ENCODE data around the gene OTUD7B. TPM values are rescaled to one million over a fixed set of nuclear protein-coding genes. Genes with fewer than 3 reads are reported as not detected.

Gene OTUD7B
- total and polyA plus RNA-seq, 8 donors: 2.6 to 16.9 (median 9.0) TPM

GRCh38 chr1:149997585-149998262, 12.8 kb downstream of the OTUD7B start:
- ATAC-seq: peak in 2 of 4 donors; percentile 46 to 69
- Histone ChIP-seq H3K9me3 (no peaks in the 10 kb centered on the region), H3K27me3 (no peaks in the 10 kb centered on the region), H3K4me3 (no peak overlapping the region), H3K36me3 (no peaks in the 10 kb centered on the region), H3K4me1 (peaks cover 4 to 18% (median 7%) of the 10 kb centered on the region in 3 donors), H3K27ac (no peak overlapping the region)
- intact Hi-C loops (cut with DNase I): no loop called here
- whole genome bisulfite sequencing, 2 donors: 68 to 73% methylated on average over 6 of the region's 6 CpGs
- no peak for TF ChIP-seq CTCF (IDR thresholded peaks at IDR 0.05)
- no peak for FAIRE-seq
- no peak for DNase-seq

- ATAC-seq: peak in 3 of 4 donors; percentile 26 to 74 (median 69)
- 36 to 54% methylated on average over 2 of the region's 2 CpGs for WGBS, 2 donors
- no peak for TF ChIP-seq CTCF (IDR thresholded peaks at IDR 0.05)
- intact Hi-C loops (cut with DNase I): no loop called here
- no peak for DNase-seq
- H3K27me3 ChIP-seq: no peaks in the 10 kb centered on the region
- peak overlapping the region in 1 of 4 donors; percentile 2 for H3K27ac ChIP-seq
- no peak for FAIRE-seq
- peaks cover 4 to 18% (median 7%) of the 10 kb centered on the region in 3 donors for H3K4me1 ChIP-seq
- no peaks in the 10 kb centered on the region for H3K9me3 ChIP-seq
- no peak overlapping the region for H3K4me3 ChIP-seq
- no peaks in the 10 kb centered on the region for H3K36me3 ChIP-seq
Observed at GRCh38 chr1:149995927-149996326, 14.6 kb downstream of the OTUD7B start.

GRCh38 chr1:149993764-149994163, 16.8 kb downstream of the OTUD7B start:
- ATAC-seq (no peak), DNase-seq (no peak), FAIRE-seq (no peak)
- H3K36me3 ChIP-seq: no peaks in the 10 kb centered on the region
- peaks cover 4 to 15% (median 7%) of the 10 kb centered on the region in 3 donors for H3K4me1 ChIP-seq
- H3K27me3 ChIP-seq: no peaks in the 10 kb centered on the region
- intact Hi-C loops (cut with DNase I): no loop called here
- H3K4me3 ChIP-seq: no peak overlapping the region
- no peaks in the 10 kb centered on the region for H3K9me3 ChIP-seq
- no peak for TF ChIP-seq CTCF (IDR thresholded peaks at IDR 0.05)
- H3K27ac ChIP-seq: no peak overlapping the region

- 68 to 69% methylated on average over 1 of the region's 1 CpG for WGBS, 2 donors
- Histone ChIP-seq H3K27ac (no peak overlapping the region), H3K27me3 (no peaks in the 10 kb centered on the region), H3K4me3 (no peak overlapping the region), H3K9me3 (no peaks in the 10 kb centered on the region), H3K4me1 (peaks cover 9 to 14% (median 9%) of the 10 kb centered on the region in 3 donors), H3K36me3 (no peaks in the 10 kb centered on the region)
- TF ChIP-seq CTCF (IDR thresholded peaks at IDR 0.05): no peak
- ATAC-seq: no peak
- DNase-seq: no peak
- intact Hi-C loops (cut with DNase I): no loop called here
- FAIRE-seq: no peak
Observed at GRCh38 chr1:149993181-149993580, 17.3 kb downstream of the OTUD7B start.

GRCh38 chr1:149987297-149987595, 23.3 kb downstream of the OTUD7B start:
- no peak for DNase-seq
- Histone ChIP-seq H3K36me3 (no peaks in the 10 kb centered on the region), H3K9me3 (no peaks in the 10 kb centered on the region), H3K27me3 (no peaks in the 10 kb centered on the region), H3K27ac (no peak overlapping the region), H3K4me3 (no peak overlapping the region), H3K4me1 (peaks cover 7 to 13% (median 9%) of the 10 kb centered on the region in 3 donors)
- ATAC-seq: peak in 1 of 4 donors; percentile 17
- TF ChIP-seq CTCF (IDR thresholded peaks at IDR 0.05): no peak
- intact Hi-C loops (cut with DNase I): no loop called here
- FAIRE-seq: no peak
- 91 to 93% methylated on average over 1 of the region's 1 CpG for WGBS, 2 donors

Data from pancreas (tissue), 10 donors.